Liver (tissue), 3 donors: ENCODE results near the gene EMX1.

Source experiments
- GABPA ChIP-seq, 2 donors: IDR thresholded peaks in 1 of 2; conservative IDR thresholded peaks in 1 of 2; 2 replicates each; pipeline ENCODE4 v1.6.1; 2016; ENCODE audit warnings: antibody characterized with exemption in 2 of 2, mild to moderate bottlenecking in 1 of 2, moderate library complexity in 1 of 2
- TF ChIP-seq, protein P1 (sequence below): fragments of 150-350 bp; IDR thresholded peaks from 2 replicates; pipeline ENCODE4 v1.5.1; 2017; ENCODE audit warnings: improper control_type of control experiment, low read depth, low read length; ENCODE audit not compliant: missing input control
- donor health status: healthy.
- donor health status: healthy.

DNA sequence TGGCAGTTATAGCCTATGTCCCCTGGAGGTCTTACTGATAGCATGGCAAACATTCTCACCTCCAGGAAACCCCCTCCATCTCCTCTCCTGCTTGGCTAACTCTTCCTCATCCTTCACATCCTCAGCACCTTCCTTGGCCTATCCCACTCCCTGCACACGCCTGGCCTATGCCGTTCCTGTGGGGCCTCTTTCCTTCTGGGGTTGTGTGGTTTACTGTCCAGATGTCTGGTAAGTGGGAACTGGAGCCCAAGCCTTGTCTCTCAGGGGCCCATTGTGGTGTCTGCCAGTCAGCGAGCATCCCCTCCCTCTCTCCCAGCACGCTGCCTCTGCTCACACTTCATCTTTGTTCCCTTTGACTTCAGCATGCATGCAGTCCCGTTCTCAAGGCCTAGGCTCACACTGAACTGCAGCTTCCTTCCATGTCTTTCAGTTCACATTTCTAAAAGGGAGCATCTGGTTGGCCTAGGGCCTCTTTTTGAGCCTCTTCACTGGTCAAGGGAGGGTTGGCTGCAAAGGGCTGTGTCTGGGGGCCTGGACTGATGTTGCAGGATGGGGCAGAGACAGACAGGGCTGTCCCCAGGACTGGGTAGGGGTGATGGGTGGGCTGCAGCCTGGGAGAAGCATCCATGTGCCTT, 17.0 kb upstream of the EMX1 start:
- TF ChIP-seq, protein P1, sequence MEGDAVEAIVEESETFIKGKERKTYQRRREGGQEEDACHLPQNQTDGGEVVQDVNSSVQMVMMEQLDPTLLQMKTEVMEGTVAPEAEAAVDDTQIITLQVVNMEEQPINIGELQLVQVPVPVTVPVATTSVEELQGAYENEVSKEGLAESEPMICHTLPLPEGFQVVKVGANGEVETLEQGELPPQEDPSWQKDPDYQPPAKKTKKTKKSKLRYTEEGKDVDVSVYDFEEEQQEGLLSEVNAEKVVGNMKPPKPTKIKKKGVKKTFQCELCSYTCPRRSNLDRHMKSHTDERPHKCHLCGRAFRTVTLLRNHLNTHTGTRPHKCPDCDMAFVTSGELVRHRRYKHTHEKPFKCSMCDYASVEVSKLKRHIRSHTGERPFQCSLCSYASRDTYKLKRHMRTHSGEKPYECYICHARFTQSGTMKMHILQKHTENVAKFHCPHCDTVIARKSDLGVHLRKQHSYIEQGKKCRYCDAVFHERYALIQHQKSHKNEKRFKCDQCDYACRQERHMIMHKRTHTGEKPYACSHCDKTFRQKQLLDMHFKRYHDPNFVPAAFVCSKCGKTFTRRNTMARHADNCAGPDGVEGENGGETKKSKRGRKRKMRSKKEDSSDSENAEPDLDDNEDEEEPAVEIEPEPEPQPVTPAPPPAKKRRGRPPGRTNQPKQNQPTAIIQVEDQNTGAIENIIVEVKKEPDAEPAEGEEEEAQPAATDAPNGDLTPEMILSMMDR: no peak
- no peak for TF ChIP-seq GABPA (IDR thresholded peaks at IDR 0.05 in 1 of 2, conservative IDR thresholded peaks at IDR 0.05 in 1 of 2)
